ENCODE measurements around the gene SIK2. TPM values are rescaled to one million over a fixed set of nuclear protein-coding genes. Genes with fewer than 3 reads are reported as not detected.

SIK2 gene
- total RNA-seq, 3 donors from 2014 or later: 5.9 to 8.3 (median 6.7) TPM

- peaks cover 10% of the 10 kb centered on the region for H3K4me1 Mint-ChIP-seq (ENCODE audit: low read depth)
- no peak overlapping the region for H3K4me3 Mint-ChIP-seq
- H3K9me3 Mint-ChIP-seq: no peaks in the 10 kb centered on the region
- peaks cover 15% of the 10 kb centered on the region for H3K36me3 Mint-ChIP-seq (ENCODE audit: insufficient read depth)
- no peak for ATAC-seq
- no peaks in the 10 kb centered on the region for H3K27me3 Mint-ChIP-seq (ENCODE audit: low read depth)
- no peak for DNase-seq
Measured at GRCh38 chr11:111735262-111736116, 133.2 kb downstream of the SIK2 start.

- no peaks in the 10 kb centered on the region for H3K27me3 Mint-ChIP-seq (ENCODE audit: low read depth)
- H3K4me1 Mint-ChIP-seq (ENCODE audit: low read depth): peaks cover 10% of the 10 kb centered on the region
- ATAC-seq: no peak
- DNase-seq: no peak
- no peak overlapping the region for H3K4me3 Mint-ChIP-seq
- H3K9me3 Mint-ChIP-seq: no peaks in the 10 kb centered on the region
- H3K36me3 Mint-ChIP-seq (ENCODE audit: insufficient read depth): peaks cover 21% of the 10 kb centered on the region
Measured at GRCh38 chr11:111736181-111736590, 133.9 kb downstream of the SIK2 start.

GRCh38 chr11:111736621-111737443 lies 134.6 kb downstream of the SIK2 start:
- H3K4me1 Mint-ChIP-seq (ENCODE audit: low read depth): peaks cover 10% of the 10 kb centered on the region
- H3K36me3 Mint-ChIP-seq (ENCODE audit: insufficient read depth): peaks cover 26% of the 10 kb centered on the region
- H3K9me3 Mint-ChIP-seq: no peaks in the 10 kb centered on the region
- DNase-seq: no peak
- ATAC-seq: no peak
- no peak overlapping the region for H3K4me3 Mint-ChIP-seq
- H3K27me3 Mint-ChIP-seq (ENCODE audit: low read depth): no peaks in the 10 kb centered on the region

- Mint-ChIP-seq H3K4me1 (ENCODE audit: low read depth) (peaks cover 10% of the 10 kb centered on the region), H3K9me3 (no peaks in the 10 kb centered on the region), H3K36me3 (ENCODE audit: insufficient read depth) (peaks cover 27% of the 10 kb centered on the region), H3K27me3 (ENCODE audit: low read depth) (no peaks in the 10 kb centered on the region), H3K4me3 (no peak overlapping the region)
- DNase-seq: no peak
- no peak for ATAC-seq
Measured at GRCh38 chr11:111737444-111738210, 135.4 kb downstream of the SIK2 start.

GRCh38 chr11:111739299-111739698 lies 137.1 kb downstream of the SIK2 start:
- H3K4me1 Mint-ChIP-seq (ENCODE audit: low read depth): peaks cover 10% of the 10 kb centered on the region
- H3K4me3 Mint-ChIP-seq: no peak overlapping the region
- ATAC-seq (no peak), DNase-seq (no peak)
- H3K27me3 Mint-ChIP-seq (ENCODE audit: low read depth): no peaks in the 10 kb centered on the region
- no peaks in the 10 kb centered on the region for H3K9me3 Mint-ChIP-seq
- peaks cover 38% of the 10 kb centered on the region for H3K36me3 Mint-ChIP-seq (ENCODE audit: insufficient read depth)

GRCh38 chr11:111741751-111742150 lies 139.5 kb downstream of the SIK2 start:
- Mint-ChIP-seq H3K27me3 (ENCODE audit: low read depth) (no peaks in the 10 kb centered on the region), H3K36me3 (ENCODE audit: insufficient read depth) (peaks cover 52% of the 10 kb centered on the region)

GRCh38 chr11:111743700-111744099 lies 141.5 kb downstream of the SIK2 start:
- DNase-seq (no peak), ATAC-seq (no peak)
- Mint-ChIP-seq H3K4me3 (no peak overlapping the region), H3K36me3 (ENCODE audit: insufficient read depth) (peaks cover 63% of the 10 kb centered on the region), H3K27me3 (ENCODE audit: low read depth) (no peaks in the 10 kb centered on the region), H3K9me3 (no peaks in the 10 kb centered on the region), H3K4me1 (ENCODE audit: low read depth) (no peaks in the 10 kb centered on the region)

More at GRCh38 chr11:111741751-111742150, 139.5 kb downstream of the SIK2 start:
- ATAC-seq (no peak), DNase-seq (no peak)
- peaks cover 1% of the 10 kb centered on the region for H3K4me1 Mint-ChIP-seq (ENCODE audit: low read depth)
- no peaks in the 10 kb centered on the region for H3K9me3 Mint-ChIP-seq
- no peak overlapping the region for H3K4me3 Mint-ChIP-seq

GRCh38 chr11:111745719-111746504 lies 143.7 kb downstream of the SIK2 start:
- ATAC-seq (no peak), DNase-seq (no peak)
- Mint-ChIP-seq H3K9me3 (no peaks in the 10 kb centered on the region), H3K27me3 (ENCODE audit: low read depth) (no peaks in the 10 kb centered on the region), H3K4me3 (no peak overlapping the region), H3K36me3 (ENCODE audit: insufficient read depth) (peaks cover 60% of the 10 kb centered on the region), H3K4me1 (ENCODE audit: low read depth) (no peaks in the 10 kb centered on the region)

- ATAC-seq (no peak), DNase-seq (no peak)
- Mint-ChIP-seq H3K9me3 (no peaks in the 10 kb centered on the region), H3K27me3 (ENCODE audit: low read depth) (no peaks in the 10 kb centered on the region), H3K4me3 (no peak overlapping the region), H3K36me3 (ENCODE audit: insufficient read depth) (peaks cover 58% of the 10 kb centered on the region), H3K4me1 (ENCODE audit: low read depth) (no peaks in the 10 kb centered on the region)
Measured at GRCh38 chr11:111748035-111748804, 146.0 kb downstream of the SIK2 start.

GRCh38 chr11:111749646-111750045 lies 147.4 kb downstream of the SIK2 start:
- ATAC-seq (no peak), DNase-seq (no peak)
- Mint-ChIP-seq H3K4me3 (no peak overlapping the region), H3K27me3 (ENCODE audit: low read depth) (no peaks in the 10 kb centered on the region), H3K36me3 (ENCODE audit: insufficient read depth) (peaks cover 56% of the 10 kb centered on the region), H3K9me3 (no peaks in the 10 kb centered on the region), H3K4me1 (ENCODE audit: low read depth) (no peaks in the 10 kb centered on the region)

GRCh38 chr11:111756097-111756496 lies 153.8 kb downstream of the SIK2 start:
- H3K9me3 Mint-ChIP-seq: no peaks in the 10 kb centered on the region

GRCh38 chr11:111759376-111759775 lies 157.1 kb downstream of the SIK2 start:
- ATAC-seq (no peak), DNase-seq (no peak)
- Mint-ChIP-seq H3K4me1 (ENCODE audit: low read depth) (peaks cover 19% of the 10 kb centered on the region), H3K9me3 (no peaks in the 10 kb centered on the region), H3K27me3 (ENCODE audit: low read depth) (no peaks in the 10 kb centered on the region), H3K4me3 (no peak overlapping the region), H3K36me3 (ENCODE audit: insufficient read depth) (peaks cover 56% of the 10 kb centered on the region)

More at GRCh38 chr11:111756097-111756496, 153.8 kb downstream of the SIK2 start:
- Mint-ChIP-seq H3K4me3 (no peak overlapping the region), H3K36me3 (ENCODE audit: insufficient read depth) (peaks cover 45% of the 10 kb centered on the region), H3K4me1 (ENCODE audit: low read depth) (no peaks in the 10 kb centered on the region), H3K27me3 (ENCODE audit: low read depth) (no peaks in the 10 kb centered on the region)
- DNase-seq (no peak), ATAC-seq (no peak)

Measured in activated T-cell treated with anti-CD3 and anti-CD28 coated beads, Interleukin-2, amount 50 U/mL, for 4 hours (primary cell).